ENCODE measurements around the gene NRARP.

Gene NRARP

GRCh38 chr9:137321726-137322361 is 19.8 kb upstream of the NRARP start:
- DNase-seq = no peak

- no peak for DNase-seq
Measured at GRCh38 chr9:137320555-137321384, 18.7 kb upstream of the NRARP start.

- no peak for DNase-seq
Measured at GRCh38 chr9:137319739-137320551, 17.9 kb upstream of the NRARP start.

- DNase-seq = no peak
Measured at GRCh38 chr9:137319011-137319738, 17.1 kb upstream of the NRARP start.

- DNase-seq = no peak
Measured at GRCh38 chr9:137318602-137319001, 16.5 kb upstream of the NRARP start.

GRCh38 chr9:137317718-137318511 is 15.8 kb upstream of the NRARP start:
- DNase-seq = no peak

DNA sequence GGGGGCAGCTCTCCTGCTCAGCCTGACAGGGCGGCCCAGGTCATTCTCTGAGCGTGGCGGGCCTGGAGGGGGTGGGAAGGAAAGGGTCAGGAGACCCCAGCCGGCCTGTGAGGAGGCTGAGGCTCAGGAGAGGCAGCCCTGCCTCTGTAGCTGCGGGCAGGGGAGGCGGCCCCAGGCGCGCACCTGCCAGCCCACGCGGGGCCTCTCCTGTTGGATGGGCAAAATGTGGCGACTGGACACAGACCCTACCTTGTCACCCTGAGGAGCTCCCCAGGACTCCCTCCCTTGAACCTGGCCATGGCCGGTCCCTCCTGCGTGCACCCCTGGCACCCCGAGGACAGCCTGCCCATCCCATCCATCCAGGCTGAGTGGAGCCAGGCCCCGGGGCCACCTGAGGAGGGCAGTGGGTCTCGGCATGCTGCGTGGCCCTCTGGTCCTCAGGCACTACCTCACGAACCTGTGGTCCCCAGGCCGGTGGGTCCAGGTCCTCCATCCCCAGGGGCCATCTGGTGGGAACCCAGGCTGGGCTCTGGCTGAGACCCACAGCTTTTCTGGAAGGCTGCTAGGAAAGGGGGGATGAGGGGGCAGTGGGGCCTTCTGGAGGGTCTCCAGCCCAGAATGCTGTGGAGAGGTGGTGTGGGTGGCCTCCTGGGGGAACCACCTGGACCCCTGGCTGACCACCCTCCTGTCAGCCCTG is 15.1 kb upstream of the NRARP start:
- DNase-seq = no peak

- DNase-seq = no peak
Measured at GRCh38 chr9:137316012-137316981, 14.2 kb upstream of the NRARP start.

DNA sequence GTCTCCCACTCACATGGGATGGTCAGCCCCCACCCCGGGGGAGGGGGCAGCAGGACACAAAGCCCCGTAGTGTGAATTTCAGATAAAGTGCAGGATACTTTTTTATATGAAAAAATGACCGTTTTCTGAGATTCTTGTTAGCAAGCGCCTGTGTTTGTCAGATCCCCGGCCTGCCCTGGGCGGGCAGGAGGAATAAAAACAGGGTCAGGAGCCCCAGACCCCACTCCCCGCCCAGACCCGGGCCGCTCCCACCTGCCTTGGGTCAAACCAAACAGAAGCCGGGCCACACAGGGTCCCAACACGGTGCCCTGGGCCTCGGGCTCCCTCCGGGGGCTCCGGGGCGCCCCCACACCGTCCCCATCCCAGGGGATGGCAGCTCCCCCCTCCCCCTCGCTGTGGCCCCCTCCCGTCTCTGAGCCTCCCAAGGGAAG is 13.5 kb upstream of the NRARP start:
- DNase-seq = no peak

DNA sequence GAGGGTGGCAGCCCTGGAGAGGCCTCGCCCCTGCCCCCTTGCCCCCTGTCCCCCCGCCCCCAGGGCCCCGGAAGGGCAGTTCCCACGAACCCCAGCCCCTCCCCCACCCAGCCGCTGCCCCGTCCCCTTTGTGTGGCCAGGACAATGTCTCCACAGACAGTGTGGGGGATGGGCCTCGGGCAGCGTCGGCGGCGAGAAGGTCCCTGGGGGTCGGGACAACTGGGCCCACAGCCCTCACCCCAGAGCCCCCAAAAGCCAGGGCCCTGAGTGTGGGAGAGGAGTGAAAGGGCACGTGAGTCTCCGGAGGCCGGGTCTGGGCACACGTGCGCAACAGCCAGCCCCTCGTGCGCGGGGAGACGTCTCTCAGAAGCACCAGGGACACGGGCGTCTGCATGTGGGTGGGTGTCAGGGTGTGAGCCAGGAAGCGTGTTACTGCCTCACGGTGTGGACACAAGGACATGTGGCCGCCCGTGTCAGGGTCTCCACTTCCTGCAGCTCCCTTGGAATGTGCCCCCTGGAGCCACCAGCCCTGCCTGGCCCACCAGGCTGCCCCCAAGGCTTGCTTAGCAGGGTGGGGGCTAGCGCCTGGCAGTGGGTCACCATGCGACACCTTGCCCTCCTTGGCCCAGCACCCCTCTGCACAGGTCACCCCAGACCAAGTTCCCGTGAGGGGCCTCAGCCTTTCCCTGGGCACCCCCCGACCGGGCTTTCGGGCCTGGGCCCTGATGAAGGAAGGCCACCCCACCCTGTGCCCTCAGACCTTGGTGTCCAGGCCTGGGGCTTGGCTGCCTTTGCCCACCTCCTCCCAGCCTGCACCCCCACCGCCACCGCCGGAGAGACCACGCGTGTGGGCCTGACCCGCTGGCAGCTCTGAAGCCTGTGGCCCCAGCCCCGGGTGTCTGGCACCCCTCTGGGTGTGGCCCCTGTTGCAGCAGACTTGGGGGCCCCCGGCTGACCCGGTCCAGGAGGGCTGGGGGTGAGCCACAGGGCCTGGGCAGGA is 12.8 kb upstream of the NRARP start:
- no peak for DNase-seq

GRCh38 chr9:137313956-137314560 is 12.0 kb upstream of the NRARP start:
- no peak for DNase-seq

DNA sequence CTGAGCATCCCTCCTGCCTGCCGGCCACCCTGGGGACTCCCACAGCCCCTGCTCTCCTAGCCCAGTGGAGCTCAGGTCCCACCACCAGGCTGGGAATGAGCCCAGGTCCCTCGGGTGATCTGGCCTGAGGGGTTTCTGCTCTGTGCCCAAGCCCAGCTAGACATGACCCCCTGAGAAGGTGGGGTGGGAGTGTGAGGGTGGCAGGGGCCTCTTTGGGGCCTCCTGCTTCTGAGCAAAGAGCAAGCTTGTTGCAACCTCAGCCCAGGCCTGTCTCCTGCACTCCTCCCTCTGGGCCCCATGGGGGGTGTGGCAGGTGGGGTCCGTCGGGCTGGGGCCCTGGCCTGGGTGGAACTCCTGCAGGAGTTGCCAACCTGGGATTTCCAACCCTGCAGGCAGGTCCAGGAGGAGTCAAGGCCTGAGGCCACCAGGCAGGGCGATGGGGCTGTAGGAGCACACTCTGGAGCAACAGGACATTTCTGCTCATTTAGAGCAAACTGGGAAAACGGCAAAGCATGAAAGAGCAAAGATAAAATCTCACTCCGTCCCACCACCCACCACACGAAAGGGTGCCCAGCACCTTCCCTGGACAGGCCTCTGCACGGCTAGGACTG is 11.4 kb upstream of the NRARP start:
- DNase-seq = no peak

- no peak for DNase-seq
Measured at GRCh38 chr9:137312852-137313325, 10.8 kb upstream of the NRARP start.

DNA sequence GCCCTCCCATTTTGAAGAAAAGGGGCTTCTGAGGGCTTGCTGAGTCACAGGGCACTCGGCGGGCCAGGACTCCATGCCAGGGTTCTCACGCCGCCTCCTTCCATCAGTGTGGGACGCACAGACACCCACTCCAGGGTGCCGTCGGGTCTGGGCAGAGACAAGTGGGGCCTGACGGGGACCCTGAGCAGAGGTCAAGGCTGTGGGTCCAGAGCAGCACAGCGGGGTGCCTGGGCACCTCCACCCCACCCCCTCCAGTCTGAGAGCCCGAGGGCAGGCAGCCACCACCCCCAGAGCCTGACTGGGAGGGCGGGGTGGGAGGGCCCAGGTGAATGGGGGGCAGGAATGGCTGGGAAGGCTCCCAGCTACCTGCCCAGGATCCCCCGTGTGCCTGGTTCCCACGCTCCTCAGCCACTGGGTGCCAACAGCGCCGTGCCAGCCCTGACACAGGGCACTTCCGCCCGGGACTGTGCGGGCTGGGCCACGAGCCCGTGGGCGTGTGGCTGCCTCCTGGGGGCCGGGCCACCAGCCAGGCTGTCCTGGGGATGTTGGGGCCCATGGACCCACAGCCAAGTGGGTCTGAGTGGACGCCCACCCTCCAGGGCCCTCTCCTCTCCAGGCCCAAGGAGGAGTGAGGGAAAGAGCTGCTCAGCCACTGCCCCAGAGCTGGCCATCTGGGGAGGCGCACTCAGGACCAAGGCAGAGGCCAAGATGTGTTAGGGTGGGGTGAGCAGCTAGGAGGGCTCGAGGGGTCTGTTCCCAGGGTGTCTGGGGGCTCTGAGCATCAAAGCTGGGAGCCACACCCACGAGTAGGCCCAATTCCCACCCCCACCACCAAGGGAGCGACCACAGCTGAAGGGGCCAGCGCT is 10.1 kb upstream of the NRARP start:
- no peak for DNase-seq

- no peak for DNase-seq
Measured at GRCh38 chr9:137311171-137311985, 9.3 kb upstream of the NRARP start.

Measured in NCI-H2029 treated with DMSO at 0.1 percent for 48 hours (cell line).